ENCODE measurements around the gene PPP1R9B. TPM values are rescaled to one million over a fixed set of nuclear protein-coding genes. Genes with fewer than 3 reads are reported as not detected.

The PPP1R9B gene
- total RNA-seq, 3 donors from 2014 or later (not counting 1 experiment from before 2014, with no cell fraction given): 124 to 162 (median 135) TPM

- Mint-ChIP-seq H3K9me3 (no peaks in the 10 kb centered on the region), H3K4me1 (peaks cover 8 to 11% of the 10 kb centered on the region in 2 donors), H3K27ac (no peak overlapping the region), H3K36me3 (no peaks in the 10 kb centered on the region), H3K27me3 (ENCODE audit: low read depth in 2 of 2) (peaks cover 17 to 18% of the 10 kb centered on the region in 2 donors), H3K4me3 (no peak overlapping the region)
- H3K36me3 ChIP-seq (ENCODE audit: control insufficient read depth, insufficient read depth, low read length): peaks cover 26% of the 10 kb centered on the region
- ATAC-seq: no peak
- no peak for TF ChIP-seq CTCF (IDR thresholded peaks at IDR 0.05)
- peaks cover 4% of the 10 kb centered on the region for H3K4me1 ChIP-seq (ENCODE audit: control insufficient read depth, insufficient read depth, low read length)
- intact Hi-C loops (cut with micrococcal nuclease): no loop called here
- H3K27me3 ChIP-seq (ENCODE audit: control insufficient read depth, insufficient read depth, low read length): peaks cover 7% of the 10 kb centered on the region
- H3K4me3 ChIP-seq (ENCODE audit: low read length): no peak overlapping the region
- DNase-seq: no peak
- H3K9me3 ChIP-seq (ENCODE audit: control insufficient read depth, insufficient read depth, low read length): no peaks in the 10 kb centered on the region
- 93% methylated on average over 14 of the region's 14 CpGs for WGBS (ENCODE audit: insufficient coverage)
- no peak overlapping the region for H3K27ac ChIP-seq (ENCODE audit: low read length)
Observed at GRCh38 chr17:50111673-50112655, 38.5 kb downstream of the PPP1R9B start.

GRCh38 chr17:50110591-50111349, 39.7 kb downstream of the PPP1R9B start:
- peaks cover 10 to 11% of the 10 kb centered on the region in 2 donors for H3K27me3 Mint-ChIP-seq (ENCODE audit: low read depth in 2 of 2)
- Histone ChIP-seq H3K9me3 (ENCODE audit: control insufficient read depth, insufficient read depth, low read length) (no peaks in the 10 kb centered on the region), H3K27me3 (ENCODE audit: control insufficient read depth, insufficient read depth, low read length) (peaks cover 2% of the 10 kb centered on the region), H3K4me1 (ENCODE audit: control insufficient read depth, insufficient read depth, low read length) (no peaks in the 10 kb centered on the region), H3K36me3 (ENCODE audit: control insufficient read depth, insufficient read depth, low read length) (peaks cover 34% of the 10 kb centered on the region), H3K4me3 (ENCODE audit: low read length) (no peak overlapping the region), H3K27ac (ENCODE audit: low read length) (no peak overlapping the region)
- H3K9me3 Mint-ChIP-seq: no peaks in the 10 kb centered on the region
- TF ChIP-seq CTCF (IDR thresholded peaks at IDR 0.05): no peak
- DNase-seq: no peak
- WGBS (ENCODE audit: insufficient coverage): 94% methylated on average over 19 of the region's 19 CpGs
- H3K36me3 Mint-ChIP-seq: no peaks in the 10 kb centered on the region
- ATAC-seq: no peak
- peaks cover 6 to 8% of the 10 kb centered on the region in 2 donors for H3K4me1 Mint-ChIP-seq
- H3K4me3 Mint-ChIP-seq: no peak overlapping the region
- no peak overlapping the region for H3K27ac Mint-ChIP-seq
- intact Hi-C loops (cut with micrococcal nuclease): no loop called here

GRCh38 chr17:50109785-50110184, 40.7 kb downstream of the PPP1R9B start:
- intact Hi-C loops (cut with micrococcal nuclease): no loop called here

More at GRCh38 chr17:50109785-50110184, 40.7 kb downstream of the PPP1R9B start:
- DNase-seq (no peak), ATAC-seq (no peak)
- Mint-ChIP-seq H3K27me3 (ENCODE audit: low read depth in 2 of 2) (peaks cover 3 to 4% of the 10 kb centered on the region in 2 donors), H3K9me3 (no peaks in the 10 kb centered on the region), H3K27ac (no peak overlapping the region), H3K36me3 (no peaks in the 10 kb centered on the region), H3K4me1 (peaks cover 0 to 7% of the 10 kb centered on the region in 2 donors), H3K4me3 (no peak overlapping the region)
- H3K4me3 ChIP-seq (ENCODE audit: low read length): no peak overlapping the region
- H3K27me3 ChIP-seq (ENCODE audit: control insufficient read depth, insufficient read depth, low read length): no peaks in the 10 kb centered on the region
- no peak for TF ChIP-seq CTCF (IDR thresholded peaks at IDR 0.05)
- no peaks in the 10 kb centered on the region for H3K9me3 ChIP-seq (ENCODE audit: control insufficient read depth, insufficient read depth, low read length)
- H3K4me1 ChIP-seq (ENCODE audit: control insufficient read depth, insufficient read depth, low read length): no peaks in the 10 kb centered on the region
- 95% methylated on average over 19 of the region's 19 CpGs for WGBS (ENCODE audit: insufficient coverage)
- peaks cover 38% of the 10 kb centered on the region for H3K36me3 ChIP-seq (ENCODE audit: control insufficient read depth, insufficient read depth, low read length)
- no peak overlapping the region for H3K27ac ChIP-seq (ENCODE audit: low read length)
